H1 (cell line): ENCODE data around the gene ACOD1. TPM values are rescaled to one million over a fixed set of nuclear protein-coding genes. Genes with fewer than 3 reads are reported as not detected.

Source experiments
- CTCF ChIA-PET: fragments of 300-600 bp; sonication (Branson Sonifier 250); formaldehyde crosslinking; loops from one replicate; lab custom pipeline; 2021; ENCODE audit not compliant: partially characterized antibody; lab: Charles Lee
- POLR2A ChIA-PET: fragments of 300-600 bp; sonication (Branson Sonifier 250); formaldehyde crosslinking; loops from one replicate; lab custom pipeline; 2021; ENCODE audit warnings: inconsistent platforms; ENCODE audit not compliant: partially characterized antibody; lab: Charles Lee
- DNase-seq, 2 experiments: peaks; one replicate each; pipeline versions ENCODE4 v3.0.0 to v3.0.0-alpha.2; 2010 to 2022; ENCODE audit warnings: low spot score in 2 of 2, low read depth in 1 of 2, mixed read lengths in 1 of 2
- FAIRE-seq: peaks from 2 replicates; lab custom pipeline; 2011; peaks lifted over from hg19 to GRCh38; lab: Jason Lieb, UNC
- H2AFZ ChIP-seq: 2 replicates; pipeline ENCODE4 v1.8.1; 2012; ENCODE audit warnings: low read length, inconsistent platforms
- H2AK5ac ChIP-seq: 2 replicates; pipeline ENCODE4 v1.6.1; 2013; ENCODE audit warnings: low read depth, low read length
- H2BK120ac ChIP-seq: replicated peaks from 2 replicates; pipeline ENCODE3; 2013; ENCODE audit warnings: low read depth, low read length, inconsistent platforms
- H2BK12ac ChIP-seq: 2 replicates; pipeline ENCODE4 v1.6.1; 2013; ENCODE audit warnings: low read depth, low read length
- H2BK15ac ChIP-seq: 2 replicates; pipeline ENCODE4 v1.6.1; 2013; ENCODE audit warnings: low read length
- H2BK20ac ChIP-seq: 2 replicates; pipeline ENCODE4 v1.6.1; 2013; ENCODE audit warnings: low read length
- H2BK5ac ChIP-seq: 2 replicates; pipeline ENCODE4 v1.6.1; 2013; ENCODE audit warnings: low read depth, low read length
- H3K14ac ChIP-seq: 2 replicates; pipeline ENCODE4 v1.6.1; 2013; ENCODE audit warnings: inconsistent platforms; ENCODE audit not compliant: insufficient read length
- H3K18ac ChIP-seq: 2 replicates; pipeline ENCODE4 v1.6.1; 2013; ENCODE audit warnings: low read length; ENCODE audit errors: extremely low read depth
- H3K23ac ChIP-seq: 2 replicates; pipeline ENCODE4 v1.6.1; 2013; ENCODE audit warnings: inconsistent platforms; ENCODE audit not compliant: insufficient read length
- H3K23me2 ChIP-seq: 2 replicates; pipeline ENCODE4 v1.6.1; 2013; ENCODE audit warnings: low read depth, low read length
- H3K27ac ChIP-seq: 2 replicates; pipeline ENCODE4 v1.6.1; 2011; ENCODE audit warnings: low read depth, low read length, inconsistent platforms
- H3K27me3 ChIP-seq, 4 experiments: replicated peaks in 1 of 4; 1 replicate in 1 of 4; 2 replicates in 3 of 4; pipeline versions ENCODE4 v1.6.1 to v1.8.1; 2011 to 2013; ENCODE audit warnings: low read length in 3 of 4, mild to moderate bottlenecking in 3 of 4, inconsistent platforms in 2 of 4, mixed read lengths in 2 of 4, moderate library complexity in 1 of 4; ENCODE audit not compliant: control insufficient read depth in 3 of 4, insufficient read depth in 3 of 4; ENCODE audit errors: extremely low read depth in 1 of 4
- H3K36me3 ChIP-seq, 4 experiments: 2 replicates each; pipeline versions ENCODE4 v1.6.1 to v1.8.1; 2011 to 2013; ENCODE audit warnings: mild to moderate bottlenecking in 4 of 4, low read length in 3 of 4, moderate library complexity in 2 of 4, control low read depth in 1 of 4, inconsistent platforms in 1 of 4; ENCODE audit not compliant: insufficient read depth in 4 of 4, control insufficient read depth in 2 of 4
- H3K4ac ChIP-seq: replicated peaks from 2 replicates; pipeline ENCODE3; 2013; ENCODE audit warnings: low read length, low read depth, mixed read lengths, inconsistent platforms; ENCODE audit not compliant: insufficient read length
- H3K4me1 ChIP-seq, 4 experiments: replicated peaks in 1 of 4; 1 replicate in 1 of 4; 2 replicates in 3 of 4; pipeline versions ENCODE4 v1.6.1 to v1.8.1; 2011 to 2013; ENCODE audit warnings: low read length in 3 of 4, inconsistent platforms in 2 of 4, mixed read lengths in 1 of 4; ENCODE audit not compliant: insufficient read depth in 4 of 4, control insufficient read depth in 3 of 4
- H3K4me2 ChIP-seq, 2 experiments: 2 replicates each; pipeline versions ENCODE4 v1.6.1 to v1.8.1; 2011 to 2013; ENCODE audit warnings: low read depth in 2 of 2, low read length in 2 of 2, control low read depth in 1 of 2, inconsistent platforms in 1 of 2, mild to moderate bottlenecking in 1 of 2; ENCODE audit not compliant: insufficient read depth in 1 of 2
- H3K4me3 ChIP-seq, 4 experiments: fragments of 200-600, 300-600 bp in 1 of 4; sonication (generic), shearing (Covaris generic), sonication (Bioruptor Twin) in 1 of 4; 2 replicates each; pipeline versions ENCODE4 v1.5.1 to v1.8.1; 2011 to 2016; ENCODE audit warnings: low read length in 4 of 4, low read depth in 3 of 4, control low read depth in 2 of 4, inconsistent platforms in 2 of 4, mild to moderate bottlenecking in 2 of 4, mixed read lengths in 1 of 4, moderate library complexity in 1 of 4; ENCODE audit not compliant: insufficient read depth in 2 of 4; ENCODE audit errors: extremely low read depth in 1 of 4
- H3K56ac ChIP-seq: replicated peaks from 2 replicates; pipeline ENCODE3; 2013; ENCODE audit warnings: low read depth, mild to moderate bottlenecking, mixed read lengths, low read length, inconsistent platforms; ENCODE audit not compliant: insufficient read length
- H3K79me1 ChIP-seq: 2 replicates; pipeline ENCODE4 v1.6.1; 2013; ENCODE audit warnings: low read depth, low read length, control low read depth
- H3K79me2 ChIP-seq, 2 experiments: 2 replicates each; pipeline versions ENCODE4 v1.6.1 to v1.8.1; 2012 to 2013; ENCODE audit warnings: low read length in 2 of 2, mild to moderate bottlenecking in 2 of 2, inconsistent platforms in 1 of 2; ENCODE audit not compliant: insufficient read depth in 2 of 2, control insufficient read depth in 1 of 2
- H3K9ac ChIP-seq, 4 experiments: replicated peaks in 1 of 4; 1 replicate in 1 of 4; 2 replicates in 3 of 4; pipeline versions ENCODE4 v1.6.1 to v1.8.1; 2011 to 2013; ENCODE audit warnings: low read depth in 3 of 4, low read length in 3 of 4, control low read depth in 2 of 4, mild to moderate bottlenecking in 2 of 4, moderate library complexity in 2 of 4, inconsistent platforms in 1 of 4; ENCODE audit errors: extremely low read depth in 1 of 4
- H3K9me3 ChIP-seq, 2 experiments: 2 replicates each; pipeline versions ENCODE4 v1.6.1 to v1.8.1; 2012 to 2013; ENCODE audit warnings: mild to moderate bottlenecking in 2 of 2, moderate library complexity in 2 of 2, control low read depth in 1 of 2, inconsistent platforms in 1 of 2, low read depth in 1 of 2, low read length in 1 of 2, mixed read lengths in 1 of 2; ENCODE audit not compliant: insufficient read depth in 2 of 2
- H4K20me1 ChIP-seq, 2 experiments: replicated peaks in 1 of 2; 2 replicates each; pipeline versions ENCODE3 to v1.8.1; 2011 to 2013; ENCODE audit warnings: inconsistent platforms in 2 of 2, low read length in 2 of 2, mild to moderate bottlenecking in 1 of 2; ENCODE audit not compliant: insufficient read depth in 2 of 2, control insufficient read depth in 1 of 2
- H4K5ac ChIP-seq: 2 replicates; pipeline ENCODE4 v1.6.1; 2013; ENCODE audit warnings: low read length, low read depth, mixed read lengths, inconsistent platforms; ENCODE audit not compliant: insufficient read length
- H4K8ac ChIP-seq: 2 replicates; pipeline ENCODE4 v1.8.0; 2013; ENCODE audit warnings: mild to moderate bottlenecking, moderate library complexity, low read length, inconsistent platforms; ENCODE audit not compliant: insufficient read depth; ENCODE audit errors: extremely low read depth
- H4K91ac ChIP-seq: replicated peaks from 2 replicates; pipeline ENCODE3; 2013; ENCODE audit warnings: low read length, mixed read lengths, inconsistent platforms; ENCODE audit not compliant: insufficient read length
- BRCA1 ChIP-seq: IDR thresholded peaks from 2 replicates; pipeline ENCODE4 v1.6.1; 2012; ENCODE audit warnings: low read depth, low read length, improper control_type of control experiment
- CBX5 ChIP-seq: fragments of 300-800, 300-1000 bp; sonication (generic); IDR thresholded peaks from 2 replicates; pipeline ENCODE4 v1.7.1; 2016; ENCODE audit warnings: antibody characterized with exemption, low read length, low read depth
- GABPA ChIP-seq: IDR thresholded peaks from 2 replicates; pipeline ENCODE4 v1.6.1; 2011; ENCODE audit warnings: mild to moderate bottlenecking, low read length, moderate library complexity, borderline replicate concordance; ENCODE audit not compliant: insufficient read depth
- HDAC2 ChIP-seq, 2 experiments: fragments of 300-600 bp in 1 of 2; sonication (generic) in 1 of 2; IDR thresholded peaks; 2 replicates each; pipeline ENCODE4 v1.6.1; 2011 to 2012; ENCODE audit warnings: low read depth in 2 of 2, low read length in 2 of 2, mild to moderate bottlenecking in 2 of 2, moderate library complexity in 2 of 2, borderline replicate concordance in 1 of 2, inconsistent platforms in 1 of 2
- NANOG ChIP-seq: IDR thresholded peaks from 2 replicates; pipeline ENCODE4 v1.6.1; 2011; ENCODE audit warnings: low read length, low read depth, mild to moderate bottlenecking, inconsistent platforms; ENCODE audit not compliant: insufficient read depth, poor library complexity, severe bottlenecking
- NRF1 ChIP-seq: IDR thresholded peaks from 2 replicates; pipeline ENCODE4 v1.6.1; 2011; ENCODE audit warnings: mild to moderate bottlenecking, low read depth, low read length, improper control_type of control experiment
- POLR2A ChIP-seq, 2 experiments: IDR thresholded peaks; 1 replicate in 1 of 2; 2 replicates in 1 of 2; pipeline ENCODE4 v1.6.1; 2011; ENCODE audit warnings: low read depth in 2 of 2, low read length in 2 of 2, mild to moderate bottlenecking in 2 of 2; ENCODE audit errors: control extremely low read depth in 1 of 2
- RNF2 ChIP-seq: fragments of 200-900, 300-1000 bp; sonication (generic); IDR thresholded peaks from 2 replicates; pipeline ENCODE4 v1.7.1; 2016; ENCODE audit warnings: borderline replicate concordance, low read depth, mild to moderate bottlenecking, antibody characterized with exemption, low read length; ENCODE audit not compliant: poor library complexity, severe bottlenecking; ENCODE audit errors: missing control alignments
- SAP30 ChIP-seq: fragments of 300-600 bp; sonication (generic); IDR thresholded peaks from 2 replicates; pipeline ENCODE4 v1.7.1; 2012; ENCODE audit warnings: low read length, moderate library complexity, mild to moderate bottlenecking, inconsistent platforms; ENCODE audit not compliant: insufficient read depth, insufficient replicate concordance
- TAF1 ChIP-seq: IDR thresholded peaks from 2 replicates; pipeline ENCODE4 v1.6.1; 2011; ENCODE audit warnings: mild to moderate bottlenecking, low read depth, low read length
- WGBS, 2 experiments: shearing (Covaris generic) in 1 of 2; methylation state at CpG; one replicate each; pipeline versions ENCODE4 v1.1.6 to v1.1.7; 2013 to 2015; ENCODE audit warnings: low lambda C conversion rate in 2 of 2, mixed read lengths in 2 of 2, inconsistent platforms in 1 of 2, low coverage in 1 of 2, missing lambda C conversion rate in 1 of 2; ENCODE audit not compliant: insufficient replicate concordance in 2 of 2, insufficient coverage in 1 of 2, insufficient read length in 1 of 2; ENCODE audit errors: extremely low coverage in 1 of 2, missing lambda C conversion rate in 1 of 2; 5-methylcytosine and 5-hydroxymethylcytosine counted together
- polyA plus RNA-seq, 7 experiments: library from polyadenylated mRNA; depleted of rRNA in 3 of 7; stranded (reverse) in 5 of 7; unstranded in 2 of 7; fragments of >200 nt in 5 of 7; fragments of 200-250 nt in 2 of 7; gene quantifications; 1 replicate in 5 of 7; 2 replicates in 1 of 7; 4 replicates in 1 of 7; pipeline versions ENCODE4 v1.2.1 to v1.2.3, GENCODE V29; 2011 to 2013; ENCODE audit warnings: missing spikeins in 2 of 7, mixed read lengths in 2 of 7
- total RNA-seq: library from RNA; stranded (reverse); fragmentation: NEBNext Ultra II Directional; extraction: Animal tissue kit (Norgen Biotek cat#: 25700); gene quantifications from 2 replicates; pipeline ENCODE4 v1.2.1, GENCODE V29; 2021
- TF ChIP-seq, protein P1 (sequence below): IDR thresholded peaks from 2 replicates; pipeline ENCODE4 v1.6.1; 2012; ENCODE audit warnings: inconsistent platforms
- TF ChIP-seq, protein P2 (sequence below): IDR thresholded peaks from 2 replicates; pipeline ENCODE4 v1.6.1; 2011; ENCODE audit warnings: low read depth, mild to moderate bottlenecking, low read length; ENCODE audit not compliant: insufficient read depth

The ACOD1 gene
- total and polyA plus RNA-seq, 2 of the 8 experiments (the other 6 are each of a cell fraction or from before 2014, with no cell fraction given), result not detected

DNA sequence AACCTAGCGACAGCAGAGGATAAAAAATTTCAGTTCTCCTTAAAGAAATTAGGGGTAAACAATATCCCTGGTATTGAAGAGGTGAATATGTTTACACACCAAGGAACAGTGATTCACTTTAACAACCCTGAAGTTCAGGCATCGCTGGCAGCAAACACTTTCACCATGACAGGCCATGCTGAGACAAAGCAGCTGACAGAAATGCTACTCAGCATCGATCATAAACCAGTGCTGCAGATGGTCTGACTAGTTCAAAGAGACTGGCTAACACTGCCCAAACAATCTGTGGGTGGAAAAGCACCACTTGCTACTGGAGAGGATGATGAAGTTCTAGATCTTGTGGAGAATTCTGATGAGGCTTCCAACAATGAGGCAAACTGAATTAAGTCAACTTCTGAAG lies 19.9 kb upstream of the ACOD1 start:
- no peak overlapping the region for H3K56ac ChIP-seq
- H2AK5ac ChIP-seq, result no peak overlapping the region
- CTCF ChIA-PET, result interaction anchor here (0.5 to 1.0 kb wide), 2 partner anchors 52 to 1193 kb away, joined by 3 to 4 read pairs; no protein-coding TSS in a partner anchor
- FAIRE-seq (no peak), DNase-seq (no peak)
- H2BK120ac ChIP-seq, result no peak overlapping the region
- no peak overlapping the region for H4K91ac ChIP-seq
- H4K8ac ChIP-seq, result no peak overlapping the region
- H2BK15ac ChIP-seq, result no peak overlapping the region
- H2BK12ac ChIP-seq, result no peak overlapping the region
- 84% methylated on average over 3 of the region's 3 CpGs; no CpG with 5 or more reads in 1 of the 2 experiments for WGBS, 2 experiments
- H3K9ac ChIP-seq, result no peak overlapping the region
- no peaks in the 10 kb centered on the region for H3K79me2 ChIP-seq
- no peak overlapping the region for H3K23ac ChIP-seq
- H3K4ac ChIP-seq, result no peak overlapping the region
- TF ChIP-seq GABPA, result no peak
- TF ChIP-seq, protein P1, sequence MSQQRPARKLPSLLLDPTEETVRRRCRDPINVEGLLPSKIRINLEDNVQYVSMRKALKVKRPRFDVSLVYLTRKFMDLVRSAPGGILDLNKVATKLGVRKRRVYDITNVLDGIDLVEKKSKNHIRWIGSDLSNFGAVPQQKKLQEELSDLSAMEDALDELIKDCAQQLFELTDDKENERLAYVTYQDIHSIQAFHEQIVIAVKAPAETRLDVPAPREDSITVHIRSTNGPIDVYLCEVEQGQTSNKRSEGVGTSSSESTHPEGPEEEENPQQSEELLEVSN, result no peak
- TF ChIP-seq POLR2A (IDR thresholded peaks at IDR 0.05; ENCODE audit: control extremely low read depth in 1 of 2, low read depth in 2 of 2, low read length in 2 of 2), result no peak
- TF ChIP-seq HDAC2 (IDR thresholded peaks at IDR 0.05; ENCODE audit: borderline replicate concordance in 1 of 2, low read depth in 2 of 2, low read length in 2 of 2), result no peak
- no peak for TF ChIP-seq TAF1
- TF ChIP-seq BRCA1, result no peak
- no peak for TF ChIP-seq NRF1
- TF ChIP-seq, protein P2, sequence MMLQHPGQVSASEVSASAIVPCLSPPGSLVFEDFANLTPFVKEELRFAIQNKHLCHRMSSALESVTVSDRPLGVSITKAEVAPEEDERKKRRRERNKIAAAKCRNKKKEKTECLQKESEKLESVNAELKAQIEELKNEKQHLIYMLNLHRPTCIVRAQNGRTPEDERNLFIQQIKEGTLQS, result no peak
- no peak for TF ChIP-seq RNF2
- TF ChIP-seq CBX5, result no peak
- no peak for TF ChIP-seq SAP30
- no peak for TF ChIP-seq NANOG
- H3K9me3 ChIP-seq, result no peaks in the 10 kb centered on the region
- no peak overlapping the region for H2BK20ac ChIP-seq
- H3K27ac ChIP-seq, result no peak overlapping the region
- no peaks in the 10 kb centered on the region for H4K20me1 ChIP-seq
- H3K27me3 ChIP-seq, result no peaks in the 10 kb centered on the region
- no peak overlapping the region for H3K18ac ChIP-seq
- H2AFZ ChIP-seq, result no peak overlapping the region
- H2BK5ac ChIP-seq, result no peak overlapping the region
- no peak overlapping the region for H3K14ac ChIP-seq
- H3K4me3 ChIP-seq, result no peak overlapping the region
- H3K23me2 ChIP-seq, result no peaks in the 10 kb centered on the region
- H3K36me3 ChIP-seq, result no peaks in the 10 kb centered on the region
- H3K4me1 ChIP-seq, result no peaks in the 10 kb centered on the region
- no peak overlapping the region for H4K5ac ChIP-seq
- no peak overlapping the region for H3K4me2 ChIP-seq
- H3K79me1 ChIP-seq, result no peaks in the 10 kb centered on the region
- POLR2A ChIA-PET, result no interaction called here
